Smooth muscle cell (in vitro differentiated cells): ENCODE data around the gene LRMDA. TPM values are rescaled to one million over a fixed set of nuclear protein-coding genes. Genes with fewer than 3 reads are reported as not detected.

Experiments
- DNase-seq: peaks from one replicate; lab custom pipeline; 2025; ENCODE audit not compliant: unreplicated experiment; lab: John Stamatoyannopoulos, UW
- H2AFZ ChIP-seq: fragments of 200-600 bp; sonication (generic); 2 replicates; pipeline ENCODE4 v1.6.0; 2016; ENCODE audit warnings: antibody characterized with exemption, low read depth, mild to moderate bottlenecking
- H3F3A ChIP-seq: fragments of 200-600 bp; sonication (generic); 2 replicates; pipeline ENCODE4 v1.6.0; 2017; ENCODE audit warnings: antibody characterized with exemption, low read depth
- H3K27ac ChIP-seq: fragments of 200-600 bp; sonication (generic); 2 replicates; pipeline ENCODE4 v1.5.1; 2016; ENCODE audit warnings: low read depth, mild to moderate bottlenecking
- H3K27me3 ChIP-seq: fragments of 200-600 bp; sonication (generic); 2 replicates; pipeline ENCODE4 v1.6.1; 2016; ENCODE audit warnings: low read depth, mild to moderate bottlenecking
- H3K36me3 ChIP-seq: fragments of 200-600 bp; sonication (generic); 2 replicates; pipeline ENCODE4 v1.5.1; 2016; ENCODE audit warnings: low read depth
- H3K4me1 ChIP-seq: fragments of 200-600 bp; sonication (generic); 2 replicates; pipeline ENCODE4 v1.5.1; 2016; ENCODE audit warnings: low read depth
- H3K4me2 ChIP-seq: fragments of 200-600 bp; sonication (generic); 2 replicates; pipeline ENCODE4 v1.6.0; 2016; ENCODE audit warnings: mild to moderate bottlenecking
- H3K4me3 ChIP-seq: fragments of 200-600 bp; sonication (generic); 2 replicates; pipeline ENCODE4 v1.5.1; 2016; ENCODE audit warnings: mild to moderate bottlenecking
- H3K79me2 ChIP-seq: fragments of 200-600 bp; sonication (generic); 2 replicates; pipeline ENCODE4 v1.6.0; 2016; ENCODE audit warnings: low read depth, mild to moderate bottlenecking
- H3K9ac ChIP-seq: fragments of 200-600 bp; sonication (generic); 2 replicates; pipeline ENCODE4 v1.6.0; 2016; ENCODE audit warnings: low read depth
- H3K9me3 ChIP-seq: fragments of 200-600 bp; sonication (generic); replicated peaks from 2 replicates; pipeline ENCODE4 v1.5.1; 2016; ENCODE audit warnings: low read depth
- H4K20me1 ChIP-seq: fragments of 200-600 bp; sonication (generic); 2 replicates; pipeline ENCODE4 v1.6.0; 2016; ENCODE audit warnings: low read depth
- CTCF ChIP-seq: fragments of 200-600 bp; sonication (generic); IDR thresholded peaks from 2 replicates; pipeline ENCODE4 v1.5.1; 2017; ENCODE audit warnings: borderline replicate concordance, mild to moderate bottlenecking, antibody characterized with exemption; ENCODE audit not compliant: insufficient read depth, poor library complexity, severe bottlenecking
- WGBS: methylation state at CpG from one replicate; pipeline ENCODE4 v1.1.7; 2016; ENCODE audit warnings: low lambda C conversion rate; 5-methylcytosine and 5-hydroxymethylcytosine counted together
- polyA plus RNA-seq: library from polyadenylated mRNA; unstranded; fragments of >200 nt; fragmentation: Nextera tagmentation; extraction: Ambion mirVana; gene quantifications from 2 replicates; pipeline ENCODE4 v1.2.1, GENCODE V29; 2016
- total RNA-seq: library from RNA; depleted of rRNA; stranded (reverse); fragments of >200 nt; gene quantifications from 2 replicates; pipeline ENCODE4 v1.2.3, GENCODE V29; 2014

The LRMDA gene
- total and polyA plus RNA-seq, 2 experiments from 2014 or later, result 1.5 to 1.6 TPM

- Histone ChIP-seq H3K4me2 (no peak overlapping the region), H3K9me3 (no peaks in the 10 kb centered on the region), H3K9ac (no peak overlapping the region), H3F3A (peaks cover 2% of the 10 kb centered on the region), H4K20me1 (no peaks in the 10 kb centered on the region), H3K27me3 (no peaks in the 10 kb centered on the region), H3K4me1 (peaks cover under 1% of the 10 kb centered on the region), H3K27ac (no peak overlapping the region), H3K4me3 (no peak overlapping the region), H3K36me3 (no peaks in the 10 kb centered on the region), H3K79me2 (no peaks in the 10 kb centered on the region), H2AFZ (no peak overlapping the region)
- TF ChIP-seq CTCF, result no peak
- WGBS, result 74% methylated on average over 4 of the region's 4 CpGs
- DNase-seq, result no peak
Observed at GRCh38 chr10:76291885-76292284, 860.5 kb downstream of the LRMDA start.

- 27% methylated on average over 3 of the region's 3 CpGs for WGBS
- Histone ChIP-seq H3K4me1 (peaks cover 19% of the 10 kb centered on the region), H3F3A (peaks cover 14% of the 10 kb centered on the region), H2AFZ (no peak overlapping the region), H3K9me3 (no peaks in the 10 kb centered on the region), H3K27ac (no peak overlapping the region), H3K27me3 (no peaks in the 10 kb centered on the region), H3K79me2 (no peaks in the 10 kb centered on the region), H3K4me3 (no peak overlapping the region), H3K4me2 (no peak overlapping the region), H4K20me1 (no peaks in the 10 kb centered on the region), H3K9ac (no peak overlapping the region), H3K36me3 (no peaks in the 10 kb centered on the region)
- TF ChIP-seq CTCF, result no peak
- DNase-seq, result no peak
Observed at GRCh38 chr10:76296957-76297356, 865.5 kb downstream of the LRMDA start.

DNA sequence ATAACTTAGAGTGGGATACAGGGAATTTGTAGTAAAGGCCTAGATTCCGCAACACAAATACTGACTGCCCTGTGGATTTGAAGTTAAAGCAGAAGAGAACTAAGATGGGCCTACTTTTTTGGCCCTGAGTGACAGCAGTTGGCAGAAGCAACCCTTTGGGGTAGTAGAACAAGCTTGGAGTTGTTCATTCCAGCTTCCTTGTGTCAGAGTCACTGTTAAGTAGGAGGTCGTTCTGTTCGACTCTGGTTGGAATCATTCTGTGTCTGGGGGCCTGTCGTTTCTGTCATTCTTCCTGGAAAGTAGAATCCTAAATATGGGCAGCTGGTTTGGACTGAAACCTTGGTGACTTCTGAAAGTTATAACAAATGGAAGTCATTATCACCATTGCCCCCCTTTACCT lies 865.9 kb downstream of the LRMDA start:
- WGBS, result 19% methylated on average over 4 of the region's 4 CpGs
- Histone ChIP-seq H3K27ac (no peak overlapping the region), H3K27me3 (no peaks in the 10 kb centered on the region), H3K9ac (no peak overlapping the region), H3K4me1 (peaks cover 23% of the 10 kb centered on the region), H3K79me2 (no peaks in the 10 kb centered on the region), H3K4me3 (no peak overlapping the region), H2AFZ (no peak overlapping the region), H3F3A (peaks cover 14% of the 10 kb centered on the region), H4K20me1 (no peaks in the 10 kb centered on the region), H3K36me3 (no peaks in the 10 kb centered on the region), H3K4me2 (no peak overlapping the region), H3K9me3 (no peaks in the 10 kb centered on the region)
- no peak for TF ChIP-seq CTCF
- DNase-seq, result no peak

DNA sequence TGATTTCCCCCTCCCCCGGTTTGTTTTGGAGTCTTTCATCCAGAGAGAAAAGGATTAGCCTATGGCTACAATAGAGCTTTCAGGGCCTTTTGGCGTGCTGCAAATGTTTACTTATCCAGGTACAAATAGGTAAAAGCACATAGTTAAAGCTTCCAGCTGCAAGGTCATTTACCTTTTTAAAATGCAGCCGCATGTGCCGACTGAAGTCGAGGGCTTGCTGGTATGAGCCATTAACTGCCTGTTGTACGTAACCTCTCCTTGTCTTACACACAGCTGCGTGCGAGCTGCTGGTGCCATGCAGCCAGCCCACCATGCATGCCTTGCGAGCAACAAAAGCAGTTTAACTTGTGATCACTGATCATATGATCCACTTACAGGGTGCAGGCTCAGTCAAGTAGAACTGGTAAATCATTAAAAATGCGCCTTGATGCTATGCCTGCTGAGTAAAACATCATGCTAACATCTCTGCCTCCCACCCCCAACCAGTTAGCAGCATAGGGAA lies 866.4 kb downstream of the LRMDA start:
- Histone ChIP-seq H3K79me2 (no peaks in the 10 kb centered on the region), H3F3A (peaks cover 14% of the 10 kb centered on the region), H3K4me3 (no peak overlapping the region), H3K36me3 (no peaks in the 10 kb centered on the region), H3K9ac (no peak overlapping the region), H3K27me3 (no peaks in the 10 kb centered on the region), H3K4me2 (no peak overlapping the region), H3K4me1 (peaks cover 28% of the 10 kb centered on the region), H3K9me3 (no peaks in the 10 kb centered on the region), H3K27ac (no peak overlapping the region), H2AFZ (no peak overlapping the region), H4K20me1 (no peaks in the 10 kb centered on the region)
- DNase-seq, result no peak
- 76% methylated on average over 10 of the region's 10 CpGs for WGBS
- TF ChIP-seq CTCF, result no peak
